OCI-LY1 (cell line): Measurements from ENCODE around the gene FADS6.

Source experiments
- H2AFZ ChIP-seq: fragments of 200-600 bp; sonication (generic), shearing (Covaris generic); 2 replicates; pipeline ENCODE4 v1.6.0; 2014; ENCODE audit warnings: antibody characterized with exemption, mild to moderate bottlenecking, low read length
- H3F3A ChIP-seq: fragments of 200-600 bp; sonication (generic), shearing (Covaris generic); 2 replicates; pipeline ENCODE4 v1.6.0; 2014; ENCODE audit warnings: mild to moderate bottlenecking, antibody characterized with exemption, low read length, moderate library complexity; ENCODE audit not compliant: insufficient read depth
- H3K27ac ChIP-seq: fragments of 200-600 bp; sonication (generic); 2 replicates; pipeline ENCODE4 v1.5.1; 2014; ENCODE audit warnings: low read length, mixed run types, mild to moderate bottlenecking, low read depth; ENCODE audit not compliant: poor library complexity, severe bottlenecking
- H3K27me3 ChIP-seq: fragments of 200-600 bp; sonication (generic); 2 replicates; pipeline ENCODE4 v1.6.0; 2014; ENCODE audit warnings: antibody characterized with exemption, mild to moderate bottlenecking, low read length, moderate library complexity; ENCODE audit not compliant: insufficient read depth
- H3K36me3 ChIP-seq: fragments of 200-600 bp; sonication (generic); 2 replicates; pipeline ENCODE4 v1.6.1; 2014; ENCODE audit warnings: mild to moderate bottlenecking, antibody characterized with exemption, low read length, moderate library complexity, mixed read lengths; ENCODE audit not compliant: insufficient read depth
- H3K4me1 ChIP-seq: fragments of 200-600 bp; sonication (generic); 2 replicates; pipeline ENCODE4 v1.5.1; 2014; ENCODE audit warnings: mild to moderate bottlenecking, low read length, moderate library complexity; ENCODE audit not compliant: insufficient read depth, severe bottlenecking
- H3K4me2 ChIP-seq: fragments of 200-600 bp; sonication (generic), shearing (Covaris generic); 2 replicates; pipeline ENCODE4 v1.6.1; 2014; ENCODE audit warnings: low read length
- H3K4me3 ChIP-seq: fragments of 200-600 bp; sonication (generic); 2 replicates; pipeline ENCODE4 v1.5.1; 2014; ENCODE audit warnings: low read length, low read depth, mild to moderate bottlenecking, mixed read lengths; ENCODE audit not compliant: poor library complexity, severe bottlenecking
- H3K79me2 ChIP-seq: fragments of 200-600 bp; shearing (Covaris generic); 2 replicates; pipeline ENCODE4 v1.6.1; 2016; ENCODE audit warnings: mixed run types, low read length, mixed read lengths; ENCODE audit not compliant: insufficient read depth
- H3K9ac ChIP-seq: fragments of 200-600 bp; sonication (generic), shearing (Covaris generic); 2 replicates; pipeline ENCODE4 v1.6.1; 2014; ENCODE audit warnings: mild to moderate bottlenecking, low read length, mixed read lengths
- H3K9me2 ChIP-seq: fragments of 200-600 bp; sonication (generic), shearing (Covaris generic); 2 replicates; pipeline ENCODE4 v1.6.1; 2014; ENCODE audit warnings: low read depth, mild to moderate bottlenecking, low read length, mixed read lengths
- H3K9me3 ChIP-seq: fragments of 200-600 bp; shearing (Covaris generic); 2 replicates; pipeline ENCODE4 v1.6.1; 2014; ENCODE audit warnings: low read length, mixed read lengths
- H4K20me1 ChIP-seq: fragments of 200-600 bp; sonication (generic), shearing (Covaris generic); 2 replicates; pipeline ENCODE4 v1.6.0; 2016; ENCODE audit warnings: mild to moderate bottlenecking, low read length; ENCODE audit not compliant: insufficient read depth
- CTCF ChIP-seq: fragments of 200-600 bp; sonication (generic), shearing (Covaris generic); IDR thresholded peaks from 2 replicates; pipeline ENCODE4 v1.5.1; 2017; ENCODE audit warnings: mild to moderate bottlenecking, antibody characterized with exemption, low read length, moderate library complexity, mixed read lengths
- EZH2 ChIP-seq: fragments of 200-600 bp; sonication (generic), shearing (Covaris generic); IDR thresholded peaks from 2 replicates; pipeline ENCODE4 v1.8.0; 2017; ENCODE audit warnings: borderline replicate concordance, mixed run types, mild to moderate bottlenecking, antibody characterized with exemption, low read length, moderate library complexity, mixed read lengths

Gene FADS6

GRCh38 chr17:74921769-74922168 lies 28.3 kb upstream of the FADS6 start:
- no peak overlapping the region for H3K27ac ChIP-seq
- no peaks in the 10 kb centered on the region for H3K9me2 ChIP-seq
- peaks cover 4% of the 10 kb centered on the region for H3K4me1 ChIP-seq
- H3K4me3 ChIP-seq, result no peak overlapping the region
- no peak overlapping the region for H3K4me2 ChIP-seq
- H3K9ac ChIP-seq, result no peak overlapping the region
- H3F3A ChIP-seq, result no peaks in the 10 kb centered on the region
- H3K36me3 ChIP-seq, result no peaks in the 10 kb centered on the region
- no peak for TF ChIP-seq CTCF
- no peak for TF ChIP-seq EZH2
- peaks cover 7% of the 10 kb centered on the region; the same call in 1 of the 2 replicates for H3K27me3 ChIP-seq
- no peaks in the 10 kb centered on the region for H3K79me2 ChIP-seq
- H2AFZ ChIP-seq, result no peak overlapping the region
- H4K20me1 ChIP-seq, result no peaks in the 10 kb centered on the region
- no peaks in the 10 kb centered on the region for H3K9me3 ChIP-seq

- Histone ChIP-seq H3K9me3 (no peaks in the 10 kb centered on the region), H3K9ac (no peak overlapping the region), H3K27me3 (peaks cover 7% of the 10 kb centered on the region; the same call in 1 of the 2 replicates), H2AFZ (no peak overlapping the region), H3K36me3 (no peaks in the 10 kb centered on the region), H3K27ac (no peak overlapping the region), H3K79me2 (no peaks in the 10 kb centered on the region), H3K4me3 (no peak overlapping the region), H4K20me1 (no peaks in the 10 kb centered on the region), H3K4me1 (peaks cover 4% of the 10 kb centered on the region), H3F3A (no peaks in the 10 kb centered on the region), H3K4me2 (no peak overlapping the region), H3K9me2 (no peaks in the 10 kb centered on the region)
- no peak for TF ChIP-seq EZH2
- TF ChIP-seq CTCF, result no peak
Measured at GRCh38 chr17:74921026-74921681, 27.7 kb upstream of the FADS6 start.

GRCh38 chr17:74920642-74921025 lies 27.2 kb upstream of the FADS6 start:
- H3K4me3 ChIP-seq, result no peak overlapping the region
- no peaks in the 10 kb centered on the region for H3K9me3 ChIP-seq
- no peak overlapping the region for H3K4me2 ChIP-seq
- H4K20me1 ChIP-seq, result no peaks in the 10 kb centered on the region
- H2AFZ ChIP-seq, result no peak overlapping the region
- H3K9ac ChIP-seq, result no peak overlapping the region
- no peaks in the 10 kb centered on the region for H3K9me2 ChIP-seq
- no peaks in the 10 kb centered on the region for H3K79me2 ChIP-seq
- H3K27ac ChIP-seq, result no peak overlapping the region
- H3K36me3 ChIP-seq, result no peaks in the 10 kb centered on the region
- TF ChIP-seq CTCF (no peak), EZH2 (no peak)
- H3K4me1 ChIP-seq, result peaks cover 4% of the 10 kb centered on the region
- H3K27me3 ChIP-seq, result peaks cover 7% of the 10 kb centered on the region; the same call in 1 of the 2 replicates
- H3F3A ChIP-seq, result no peaks in the 10 kb centered on the region
